Stimulated activated CD8-positive, alpha-beta memory T cell treated with anti-CD3 and anti-CD28 coated beads, Interleukin-7, amount 100 ng/mL, for 1 hour (primary cell): ENCODE measurements around the gene FBXO3.
"Not testable (repeated sequence)": the region's sequence is repeated elsewhere in the genome, so short reads cannot be mapped to it uniquely, and the experiment has no call there.

Experiments
- DNase-seq, 2 donors: peaks; one replicate each; pipeline ENCODE4 v3.0.0-alpha.2; 2020; ENCODE audit warnings: low read depth in 2 of 2

The FBXO3 gene

GRCh38 chr11:33772300-33772699 lies 2.0 kb downstream of the FBXO3 start:
- DNase-seq: no peak

DNA sequence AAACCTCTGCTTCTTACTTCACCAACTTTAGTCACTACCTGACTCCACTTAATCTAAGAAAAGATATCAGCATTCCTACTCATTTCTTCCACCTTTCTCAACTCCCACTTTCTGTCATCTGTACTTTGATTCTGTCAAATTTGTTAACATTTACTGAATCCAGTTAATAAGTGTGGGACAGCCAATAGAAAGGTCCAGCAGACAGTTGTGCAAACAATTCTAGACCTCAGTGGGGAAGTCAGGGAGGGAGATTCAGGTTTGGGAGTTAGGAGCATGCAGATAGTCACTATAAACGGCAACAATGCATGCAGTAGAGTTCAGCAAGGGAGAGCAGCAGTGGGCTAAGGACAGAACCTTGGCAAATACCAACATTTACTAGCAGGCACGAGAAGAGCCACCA lies 4.1 kb downstream of the FBXO3 start:
- DNase-seq: no peak

- DNase-seq: no peak
Measured at GRCh38 chr11:33769542-33769941, 4.8 kb downstream of the FBXO3 start.

GRCh38 chr11:33767624-33768023 lies 6.7 kb downstream of the FBXO3 start:
- no peak for DNase-seq

GRCh38 chr11:33766085-33766484 lies 8.2 kb downstream of the FBXO3 start:
- DNase-seq: no peak

DNA sequence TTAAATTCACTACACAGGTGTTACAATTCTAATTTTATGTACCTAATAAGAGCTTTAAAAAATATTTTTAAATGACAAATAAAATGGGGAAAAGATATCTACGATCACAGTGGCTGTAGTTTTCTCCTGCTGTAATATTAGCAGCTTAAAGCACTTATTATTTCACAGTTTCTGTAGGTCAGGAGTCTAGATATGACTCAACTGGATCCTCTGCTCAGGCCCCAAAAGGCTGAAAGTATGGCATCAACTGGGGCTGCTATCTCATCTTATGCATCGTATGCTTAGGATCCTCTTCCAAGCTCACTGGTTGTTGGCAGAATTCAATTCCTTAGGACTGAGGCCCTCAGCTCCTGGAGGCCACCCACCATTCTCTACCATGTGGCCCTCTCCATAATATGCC lies 12.8 kb downstream of the FBXO3 start:
- DNase-seq: no peak

DNA sequence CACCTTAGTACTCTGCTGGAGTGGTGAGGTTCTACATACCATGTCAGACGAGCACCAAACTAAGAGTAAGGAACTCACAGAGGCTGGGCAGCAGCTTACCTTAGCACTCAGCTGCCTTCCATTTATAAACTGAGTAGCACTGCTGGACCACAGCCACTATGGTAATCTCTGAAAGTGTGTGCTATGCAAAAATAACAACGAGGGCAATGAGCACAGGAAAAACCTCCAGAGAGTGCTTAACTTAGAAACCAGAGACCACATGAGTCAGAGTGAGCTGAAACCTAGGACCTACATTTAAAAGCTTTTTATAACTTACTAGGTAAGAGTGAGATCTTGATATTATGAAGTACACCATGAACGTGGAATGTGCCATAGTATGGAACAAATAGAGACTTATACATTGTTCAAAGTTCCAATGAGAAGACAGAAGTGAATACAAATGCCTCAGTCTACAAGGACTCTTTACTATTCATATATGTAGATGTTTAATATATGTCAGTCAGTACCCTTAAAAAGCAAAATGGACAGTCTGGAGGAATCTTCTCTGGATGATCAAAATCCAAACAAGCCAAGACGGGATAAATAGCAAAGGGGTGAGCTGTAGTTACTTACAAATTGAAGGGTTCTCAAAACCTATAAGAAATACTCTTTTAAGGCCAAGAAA lies 20.9 kb downstream of the FBXO3 start:
- DNase-seq: no peak

DNA sequence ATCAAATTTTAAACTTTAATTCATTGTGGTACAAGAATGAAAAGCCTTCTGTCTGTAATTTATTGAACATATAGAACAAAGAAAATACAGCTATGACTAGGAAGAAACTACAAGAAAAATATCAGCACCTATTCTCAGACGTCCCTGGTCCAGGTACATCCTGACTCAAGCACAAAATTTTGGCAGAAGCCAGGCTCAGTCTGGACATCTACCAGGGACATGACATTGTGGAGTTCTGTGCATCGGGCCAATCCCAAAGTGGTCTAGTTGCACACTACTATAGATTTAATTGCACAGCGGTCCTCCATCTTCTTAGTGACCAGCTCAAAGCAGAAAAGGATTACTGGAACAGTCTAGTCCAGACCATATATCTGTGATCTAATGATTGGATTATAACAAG lies 22.4 kb downstream of the FBXO3 start:
- DNase-seq: no peak

GRCh38 chr11:33747979-33748378 lies 26.3 kb downstream of the FBXO3 start:
- DNase-seq: no peak

GRCh38 chr11:33743291-33743690 lies 31.0 kb downstream of the FBXO3 start:
- DNase-seq: no peak

GRCh38 chr11:33742249-33742851 lies 32.0 kb downstream of the FBXO3 start:
- no peak for DNase-seq

- DNase-seq: no peak
Measured at GRCh38 chr11:33741806-33742205, 32.5 kb downstream of the FBXO3 start.

DNA sequence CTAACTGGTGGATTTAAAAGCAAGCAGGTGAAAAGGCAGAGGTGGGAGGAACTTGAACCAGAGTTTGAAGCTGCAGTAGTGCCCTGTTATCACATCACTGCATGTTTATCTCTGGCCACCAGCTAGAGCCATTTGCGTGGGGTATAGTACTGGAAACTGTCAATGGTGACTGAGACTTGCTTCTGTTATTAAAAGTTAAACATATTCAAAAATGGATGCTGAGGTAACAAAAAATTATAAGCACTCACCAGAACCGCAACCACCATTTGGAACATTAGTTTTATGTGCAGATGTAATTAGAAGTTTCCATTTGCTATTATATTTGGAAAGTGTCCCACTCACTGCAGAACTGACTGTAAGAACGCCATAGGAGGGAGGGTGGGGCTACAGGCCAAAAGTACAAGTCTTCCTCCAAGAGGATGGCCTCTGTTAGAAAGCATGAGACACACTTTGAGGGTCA lies 36.9 kb downstream of the FBXO3 start:
- DNase-seq: no peak

DNA sequence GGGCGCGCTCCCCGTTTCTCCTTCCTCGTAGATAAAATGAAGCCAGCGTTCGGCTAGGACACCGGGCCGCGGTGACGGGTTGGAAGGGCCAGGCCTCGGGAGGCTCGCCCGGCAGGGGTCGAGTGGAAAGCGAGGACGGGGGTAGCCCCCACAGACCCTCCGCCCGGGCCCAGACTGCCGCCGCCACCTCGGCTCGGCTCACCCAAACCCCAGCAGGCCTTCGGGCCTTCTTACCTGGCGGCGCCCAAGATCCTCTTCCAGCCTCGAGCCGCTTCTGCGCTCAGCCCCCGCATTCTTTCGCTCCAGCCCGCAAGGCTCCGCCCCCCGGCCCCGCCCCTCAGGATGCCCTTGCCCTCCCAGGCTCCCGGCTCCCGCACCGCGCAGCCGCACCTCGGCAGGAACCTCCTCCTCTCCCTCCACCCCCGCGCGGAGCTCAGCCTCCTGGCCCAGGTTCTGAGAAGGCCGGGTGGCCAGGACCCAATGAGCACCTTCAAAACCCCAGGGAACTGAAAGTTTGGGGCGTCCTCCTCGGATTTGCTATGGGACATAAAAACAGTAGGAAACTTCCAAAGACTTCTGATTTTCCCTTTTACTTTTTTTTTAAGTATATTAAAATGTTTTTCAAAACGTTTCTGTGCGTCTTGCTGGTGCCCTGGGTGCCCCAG lies 38.0 kb downstream of the FBXO3 start, which contains the start of gene CD59:
Gene CD59, minus strand, starts transcription at position 276 of the 665 bp plus-strand sequence. CDS start 13,978 bp downstream, outside the sequence.
- DNase-seq: peak; percentile 77 to 82

DNA sequence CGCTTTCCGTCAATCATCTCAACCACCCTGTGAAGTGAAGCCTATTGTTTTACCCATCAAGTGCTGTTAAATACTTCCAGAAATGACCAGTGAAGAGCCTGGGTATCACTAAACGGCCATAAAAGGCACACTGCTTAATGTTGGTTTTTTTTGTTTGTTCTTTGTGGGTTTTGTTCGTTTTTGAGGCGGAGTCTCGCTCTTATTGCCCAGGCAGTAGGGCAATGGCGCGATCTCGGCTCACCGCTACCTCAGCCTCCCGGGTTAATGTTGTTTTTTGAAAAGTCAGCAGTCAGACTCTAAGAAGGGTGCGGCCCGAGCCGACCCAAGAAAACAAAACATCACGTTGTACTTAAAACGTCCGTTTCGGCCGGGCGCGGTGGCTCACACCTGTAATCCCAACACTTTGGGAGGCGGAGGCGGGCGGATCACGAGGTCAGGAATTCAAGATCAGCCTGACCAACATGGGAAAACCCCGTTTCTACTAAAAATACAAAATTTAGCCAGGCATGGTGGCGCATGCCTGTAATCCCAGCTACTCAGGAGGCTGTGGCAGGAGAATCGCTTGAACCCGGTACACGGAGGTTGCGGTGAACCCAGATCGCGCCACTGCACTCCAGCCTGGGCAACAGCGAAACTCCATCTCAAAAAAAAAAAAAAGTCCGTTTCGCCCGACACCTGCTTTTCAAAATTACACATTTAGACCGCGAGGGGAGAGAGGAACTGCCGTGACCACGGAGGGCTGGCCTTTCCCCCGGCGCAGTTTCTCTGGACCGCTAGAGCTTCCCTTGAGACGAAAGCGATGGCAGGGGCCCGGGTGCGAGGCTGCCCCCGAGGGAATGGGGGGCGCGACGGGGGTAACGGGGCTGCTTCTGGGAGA lies 38.8 kb downstream of the FBXO3 start:
- DNase-seq: no peak

- DNase-seq: no peak
Measured at GRCh38 chr11:33734441-33735270, 39.7 kb downstream of the FBXO3 start.

- no peak for DNase-seq
Measured at GRCh38 chr11:33733980-33734379, 40.3 kb downstream of the FBXO3 start.

DNA sequence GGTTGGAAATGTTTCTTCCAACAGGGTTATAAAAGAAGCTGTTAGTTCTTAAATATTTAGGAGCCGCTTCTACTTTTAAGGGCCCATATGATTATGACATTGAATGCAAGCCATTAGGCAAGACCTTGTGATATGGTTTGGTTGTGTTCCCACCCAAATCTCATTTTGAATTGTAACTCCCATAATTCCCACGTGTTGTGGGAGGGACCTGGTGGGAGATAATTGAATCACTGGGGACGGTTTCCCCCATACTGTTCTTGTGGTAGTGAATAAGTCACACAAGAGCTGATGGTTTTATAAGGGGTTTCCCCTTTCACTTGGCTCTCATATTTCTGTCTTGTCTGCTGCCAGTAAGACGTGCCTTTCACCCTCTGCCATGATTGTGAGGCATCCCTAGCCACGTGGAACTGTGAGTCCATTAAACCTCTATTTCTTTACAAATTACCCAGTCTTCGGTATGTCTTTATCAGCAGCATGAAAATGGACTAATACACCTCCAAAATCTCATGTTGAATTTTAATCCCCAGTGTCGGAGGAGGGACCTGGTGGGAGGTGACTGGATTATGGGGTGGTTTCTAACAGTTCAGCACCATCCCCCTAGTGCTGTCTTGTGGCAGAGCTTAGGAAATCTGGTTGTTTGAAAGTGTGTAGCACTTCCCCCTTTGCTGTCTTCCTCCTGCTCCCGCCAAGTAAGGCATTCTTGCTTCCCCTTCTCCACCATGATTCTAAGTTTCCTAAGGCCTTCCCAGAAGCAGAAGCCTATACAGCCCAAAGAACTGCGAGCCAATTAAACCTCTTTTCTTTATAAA lies 42.4 kb downstream of the FBXO3 start:
- no peak for DNase-seq

GRCh38 chr11:33730716-33731115 lies 43.6 kb downstream of the FBXO3 start:
- DNase-seq: no peak

- not testable (repeated sequence) for DNase-seq
Measured at GRCh38 chr11:33729072-33729664, 45.2 kb downstream of the FBXO3 start.
